SK-N-SH (cell line): ENCODE results near the gene PRDX5. TPM values are rescaled to one million over a fixed set of nuclear protein-coding genes. Genes with fewer than 3 reads are reported as not detected.
"Not testable (repeated sequence)": the region's sequence is repeated elsewhere in the genome, so short reads cannot be mapped to it uniquely, and the experiment has no call there.

Source experiments
- CTCF ChIA-PET: fragments of 300-600, 350-600 bp; formaldehyde crosslinking; extraction: SDS; loops from one replicate; lab custom pipeline; 2021; lab: Yijun Ruan, JAX
- POLR2A ChIA-PET: fragments of 350-600 bp; sonication (Branson Sonifier 250); formaldehyde crosslinking; extraction: SDS; loops from one replicate; lab custom pipeline; 2020; ENCODE audit warnings: antibody characterized with exemption, inconsistent platforms; lab: Yijun Ruan, JAX
- DNase-seq: peaks from one replicate; pipeline ENCODE4 v3.0.0; 2012
- H2AFZ ChIP-seq: fragments of 200-600 bp; sonication (generic); 2 replicates; pipeline ENCODE4 v1.8.1; 2016; ENCODE audit warnings: antibody characterized with exemption, mild to moderate bottlenecking, low read depth
- H3F3A ChIP-seq: fragments of 200-600 bp; sonication (generic); replicated peaks from 2 replicates; pipeline ENCODE3; 2016; ENCODE audit warnings: antibody characterized with exemption, mild to moderate bottlenecking; ENCODE audit not compliant: insufficient read depth
- H3K27ac ChIP-seq, 2 experiments: fragments of 200-500 bp in 1 of 2; fragments of 200-600 bp in 1 of 2; sonication (Bioruptor generic) in 1 of 2; sonication (generic), shearing (Covaris generic) in 1 of 2; 2 replicates each; pipeline versions ENCODE4 v1.5.1 to v1.6.1; 2014 to 2016; ENCODE audit warnings: low read depth in 2 of 2, inconsistent platforms in 1 of 2, low read length in 1 of 2, mild to moderate bottlenecking in 1 of 2, mixed read lengths in 1 of 2
- H3K27me3 ChIP-seq: fragments of 200-600 bp; sonication (generic), shearing (Covaris generic); 2 replicates; pipeline ENCODE4 v1.6.1; 2016; ENCODE audit warnings: mixed run types; ENCODE audit not compliant: insufficient read depth
- H3K36me3 ChIP-seq, 2 experiments: fragments of 200-500 bp in 1 of 2; fragments of 200-600 bp in 1 of 2; sonication (Bioruptor generic) in 1 of 2; sonication (generic) in 1 of 2; replicated peaks in 1 of 2; 2 replicates each; pipeline versions ENCODE3 to v1.5.1; 2014 to 2016; ENCODE audit warnings: low read length in 1 of 2, mild to moderate bottlenecking in 1 of 2; ENCODE audit not compliant: insufficient read depth in 2 of 2, control insufficient read depth in 1 of 2
- H3K4me1 ChIP-seq, 2 experiments: fragments of 200-500 bp in 1 of 2; fragments of 200-600 bp in 1 of 2; sonication (Bioruptor generic) in 1 of 2; sonication (generic), shearing (Covaris generic) in 1 of 2; 2 replicates each; pipeline versions ENCODE4 v1.5.1 to v1.6.1; 2014 to 2016; ENCODE audit warnings: low read depth in 1 of 2, low read length in 1 of 2, mixed run types in 1 of 2; ENCODE audit not compliant: insufficient read depth in 2 of 2, control insufficient read depth in 1 of 2
- H3K4me2 ChIP-seq: fragments of 200-600 bp; sonication (generic), shearing (Covaris generic); 2 replicates; pipeline ENCODE4 v1.6.1; 2017; ENCODE audit warnings: mixed run types
- H3K4me3 ChIP-seq, 2 experiments: fragments of 200-500 bp in 1 of 2; fragments of 200-600 bp in 1 of 2; sonication (Bioruptor generic) in 1 of 2; sonication (generic), shearing (Covaris generic) in 1 of 2; 2 replicates each; pipeline versions ENCODE4 v1.5.1 to v1.8.1; 2014 to 2016; ENCODE audit warnings: low read depth in 2 of 2, inconsistent platforms in 1 of 2, low read length in 1 of 2, mild to moderate bottlenecking in 1 of 2, mixed read lengths in 1 of 2, moderate library complexity in 1 of 2
- H3K79me2 ChIP-seq: fragments of 200-600 bp; sonication (generic); 2 replicates; pipeline ENCODE4 v1.8.1; 2017; ENCODE audit warnings: mild to moderate bottlenecking; ENCODE audit not compliant: insufficient read depth
- H3K9ac ChIP-seq: fragments of 200-600 bp; sonication (generic); 2 replicates; pipeline ENCODE4 v1.6.1; 2017; ENCODE audit warnings: mixed run types
- H3K9me2 ChIP-seq: fragments of 200-600 bp; sonication (generic); 2 replicates; pipeline ENCODE4 v1.6.1; 2017; ENCODE audit warnings: mixed run types
- H3K9me3 ChIP-seq: fragments of 200-600 bp; sonication (generic); 2 replicates; pipeline ENCODE4 v1.6.1; 2017; ENCODE audit warnings: mixed run types, mild to moderate bottlenecking, moderate library complexity
- H4K20me1 ChIP-seq: fragments of 200-600 bp; sonication (generic); 2 replicates; pipeline ENCODE4 v1.6.1; 2017; ENCODE audit warnings: mild to moderate bottlenecking, mixed run types; ENCODE audit not compliant: insufficient read depth
- CTCF ChIP-seq: fragments of 200-600 bp; sonication (generic); IDR thresholded peaks from 2 replicates; pipeline ENCODE4 v1.6.1; 2017; ENCODE audit warnings: antibody characterized with exemption, mild to moderate bottlenecking, moderate library complexity
- EP300 ChIP-seq, 2 experiments: IDR thresholded peaks; 2 replicates each; pipeline versions ENCODE4 v1.4.0 to v1.6.1; 2012; ENCODE audit warnings: borderline replicate concordance in 1 of 2, low read depth in 1 of 2, low read length in 1 of 2
- RFX5 ChIP-seq: IDR thresholded peaks from 2 replicates; pipeline ENCODE4 v1.6.1; 2012; ENCODE audit warnings: mild to moderate bottlenecking, improper control_type of control experiment, low read length
- WGBS: methylation state at CpG from one replicate; pipeline ENCODE4 v1.1.6; 2017; ENCODE audit warnings: low lambda C conversion rate; 5-methylcytosine and 5-hydroxymethylcytosine counted together
- polyA plus RNA-seq, 3 experiments: library from polyadenylated mRNA; depleted of rRNA; stranded (reverse); fragments of >200 nt; gene quantifications; 2 replicates each; pipeline ENCODE4 v1.2.3, GENCODE V29; 2012

Gene PRDX5
- polyA plus RNA-seq, 1 of the 3 experiments (the other 2 are of a cell fraction) = 1,000 TPM

GRCh38 chr11:64314146-64314804 lies 3.6 kb upstream of the PRDX5 start:
- Histone ChIP-seq H3F3A (peaks cover 6% of the 10 kb centered on the region), H3K9me2 (no peaks in the 10 kb centered on the region), H3K27ac (no peak overlapping the region), H3K79me2 (peaks cover 34% of the 10 kb centered on the region)
- DNase-seq = peak; percentile 54
- 84% methylated on average over 14 of the region's 19 CpGs for WGBS
- TF ChIP-seq RFX5 = no peak
- TF ChIP-seq CTCF = peak; percentile 32; the same call in 1 of the 2 replicates
- TF ChIP-seq, all 33 proteins: peak for 1
- no peak overlapping the region for H3K4me3 ChIP-seq
- H2AFZ ChIP-seq = no peak overlapping the region
- H3K4me2 ChIP-seq = no peak overlapping the region
- H3K9ac ChIP-seq = no peak overlapping the region
- ChIA-PET POLR2A (no interaction called here), CTCF (interaction anchor here (0.7 to 1.9 kb wide), 4 partner anchors 9 to 135 kb away, joined by 3 to 8 read pairs (median 5); partner anchors contain the start of genes CATSPERZ and ESRRA)
- H3K36me3 ChIP-seq = peaks cover 0 to 20% of the 10 kb centered on the region in 2 experiments
- H4K20me1 ChIP-seq = no peaks in the 10 kb centered on the region
- H3K4me1 ChIP-seq = peaks cover 0 to 12% of the 10 kb centered on the region in 2 experiments; a peak in 2 of 4 replicates
- H3K27me3 ChIP-seq = no peaks in the 10 kb centered on the region
- no peaks in the 10 kb centered on the region for H3K9me3 ChIP-seq

GRCh38 chr11:64314805-64315561 lies 2.9 kb upstream of the PRDX5 start:
- no peaks in the 10 kb centered on the region for H3K9me2 ChIP-seq
- peaks cover 0 to 20% of the 10 kb centered on the region in 2 experiments for H3K36me3 ChIP-seq
- TF ChIP-seq EP300 (IDR thresholded peaks at IDR 0.05; ENCODE audit: borderline replicate concordance in 1 of 2, low read depth in 1 of 2, low read length in 1 of 2) = no peak
- no peak overlapping the region for H3K27ac ChIP-seq
- ChIA-PET POLR2A (no interaction called here), CTCF (interaction anchor here (0.7 to 1.9 kb wide), 2 partner anchors 10 to 26 kb away, joined by 3 to 7 read pairs; partner anchors contain the start of gene ESRRA)
- WGBS = 89% methylated on average over 15 of the region's 24 CpGs
- H3K9me3 ChIP-seq = no peaks in the 10 kb centered on the region
- peaks cover 35% of the 10 kb centered on the region for H3K79me2 ChIP-seq
- H3K4me1 ChIP-seq = peaks cover 0 to 15% of the 10 kb centered on the region in 2 experiments; a peak in 2 of 4 replicates
- H3K27me3 ChIP-seq = no peaks in the 10 kb centered on the region
- H3K9ac ChIP-seq = no peak overlapping the region
- peaks cover 6% of the 10 kb centered on the region for H3F3A ChIP-seq
- no peaks in the 10 kb centered on the region for H4K20me1 ChIP-seq
- no peak overlapping the region for H3K4me2 ChIP-seq
- H2AFZ ChIP-seq = no peak overlapping the region
- H3K4me3 ChIP-seq = no peak overlapping the region
- DNase-seq = no peak

GRCh38 chr11:64315667-64316526 lies 2.0 kb upstream of the PRDX5 start:
- CTCF ChIA-PET = interaction anchor here (1.8 to 3.0 kb wide), 4 partner anchors 11 to 39 kb away, joined by 5 to 27 read pairs (median 6); partner anchors contain the start of gene ESRRA
- not testable (repeated sequence) for DNase-seq, H3F3A ChIP-seq, H3K9me2 ChIP-seq, H4K20me1 ChIP-seq, H3K27me3 ChIP-seq, H2AFZ ChIP-seq, H3K9me3 ChIP-seq
- Histone ChIP-seq H3K4me3 (peak overlapping the region; percentile 70 to 98), H3K36me3 (peaks cover 0 to 21% of the 10 kb centered on the region in 2 experiments), H3K27ac (peak overlapping the region in 1 of 2 experiments; percentile 97; a peak in 2 of 4 replicates), H3K4me1 (peaks cover 0 to 15% of the 10 kb centered on the region in 2 experiments; a peak in 2 of 4 replicates), H3K9ac (peak overlapping the region; percentile 91; the same call in 1 of the 2 replicates), H3K79me2 (peaks cover 39% of the 10 kb centered on the region), H3K4me2 (peak overlapping the region; percentile 88)
- 81% methylated on average over 18 of the region's 25 CpGs for WGBS
- POLR2A ChIA-PET = interaction anchor here (0.5 to 2.0 kb wide), 3 partner anchors 11 to 100 kb away, joined by 3 to 14 read pairs (median 7); partner anchors contain the start of gene ESRRA
